SH-SY5Y (cell line): ENCODE results near the gene KBTBD13.

Source experiments
- GATA2 ChIP-seq: IDR thresholded peaks from 2 replicates; pipeline ENCODE4 v1.6.1; 2011; ENCODE audit warnings: mild to moderate bottlenecking, low read depth, low read length
- GATA3 ChIP-seq: IDR thresholded peaks from 2 replicates; pipeline ENCODE4 v1.6.1; 2011; ENCODE audit warnings: low read depth, mild to moderate bottlenecking, low read length, moderate library complexity

GRCh38 chr15:65094294-65094995, 17.9 kb downstream of the KBTBD13 start:
- TF ChIP-seq GATA2 = no peak
- no peak for TF ChIP-seq GATA3
